ENCODE data around the gene CACNG4. TPM values are rescaled to one million over a fixed set of nuclear protein-coding genes. Genes with fewer than 3 reads are reported as not detected.

Gene CACNG4
- total and polyA plus RNA-seq, 8 donors = 0.09 to 4.2 (median 0.32) TPM

DNA sequence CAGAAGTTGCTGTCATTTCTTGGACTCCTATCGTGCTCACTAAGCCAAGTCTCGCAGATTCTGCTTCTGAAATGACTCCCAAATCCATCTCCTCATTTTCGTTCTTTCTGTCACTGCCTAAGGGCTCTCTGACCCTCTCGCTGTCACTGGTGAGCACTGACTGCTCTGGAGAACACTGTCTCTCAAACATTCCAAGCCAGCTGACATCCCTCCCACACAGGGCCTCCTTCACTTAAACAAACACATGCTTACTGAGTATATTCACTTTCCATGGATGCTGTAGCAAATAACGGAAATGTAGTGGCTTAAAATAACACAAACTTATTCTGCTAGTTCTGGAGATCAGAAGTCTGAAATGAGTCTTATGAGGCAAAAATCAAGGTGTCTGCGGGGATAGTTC is 98.6 kb downstream of the CACNG4 start:
- no peaks in the 10 kb centered on the region for H3K4me1 ChIP-seq
- DNase-seq (no peak), ATAC-seq (no peak), FAIRE-seq (no peak)
- no peak overlapping the region for H3K27ac ChIP-seq
- H3K4me3 ChIP-seq = no peak overlapping the region
- TF ChIP-seq, protein P1, sequence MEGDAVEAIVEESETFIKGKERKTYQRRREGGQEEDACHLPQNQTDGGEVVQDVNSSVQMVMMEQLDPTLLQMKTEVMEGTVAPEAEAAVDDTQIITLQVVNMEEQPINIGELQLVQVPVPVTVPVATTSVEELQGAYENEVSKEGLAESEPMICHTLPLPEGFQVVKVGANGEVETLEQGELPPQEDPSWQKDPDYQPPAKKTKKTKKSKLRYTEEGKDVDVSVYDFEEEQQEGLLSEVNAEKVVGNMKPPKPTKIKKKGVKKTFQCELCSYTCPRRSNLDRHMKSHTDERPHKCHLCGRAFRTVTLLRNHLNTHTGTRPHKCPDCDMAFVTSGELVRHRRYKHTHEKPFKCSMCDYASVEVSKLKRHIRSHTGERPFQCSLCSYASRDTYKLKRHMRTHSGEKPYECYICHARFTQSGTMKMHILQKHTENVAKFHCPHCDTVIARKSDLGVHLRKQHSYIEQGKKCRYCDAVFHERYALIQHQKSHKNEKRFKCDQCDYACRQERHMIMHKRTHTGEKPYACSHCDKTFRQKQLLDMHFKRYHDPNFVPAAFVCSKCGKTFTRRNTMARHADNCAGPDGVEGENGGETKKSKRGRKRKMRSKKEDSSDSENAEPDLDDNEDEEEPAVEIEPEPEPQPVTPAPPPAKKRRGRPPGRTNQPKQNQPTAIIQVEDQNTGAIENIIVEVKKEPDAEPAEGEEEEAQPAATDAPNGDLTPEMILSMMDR (IDR thresholded peaks at IDR 0.05) = no peak
- H3K9me3 ChIP-seq = no peaks in the 10 kb centered on the region
- intact Hi-C loops (cut with DNase I) = no loop called here
- WGBS, 2 donors = 86 to 87% methylated on average over 6 of the region's 6 CpGs
- H3K27me3 ChIP-seq = no peaks in the 10 kb centered on the region
- H3K36me3 ChIP-seq = no peaks in the 10 kb centered on the region

DNA sequence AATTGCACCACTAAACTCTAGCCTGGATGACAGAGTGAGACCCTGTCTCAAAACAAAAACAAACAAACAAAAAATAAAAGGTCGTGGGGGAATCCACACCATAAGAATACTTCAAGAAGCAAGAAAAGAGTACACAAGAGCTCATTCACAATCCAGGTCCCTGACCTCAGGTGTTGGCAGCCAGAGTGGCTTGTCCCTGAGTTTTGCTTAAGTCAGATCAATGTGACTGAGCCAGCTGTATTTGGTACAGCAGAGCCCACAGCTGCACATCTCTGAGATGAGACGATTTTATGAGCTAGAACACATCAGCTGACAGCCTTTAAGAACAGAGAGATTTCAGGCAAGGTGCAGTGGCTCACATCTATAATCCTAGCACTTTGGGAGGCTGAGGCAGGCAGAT is 102.2 kb downstream of the CACNG4 start:
- FAIRE-seq (no peak), DNase-seq (no peak), ATAC-seq (peak in 1 of 4 donors; percentile 31)
- Histone ChIP-seq H3K36me3 (no peaks in the 10 kb centered on the region), H3K4me3 (no peak overlapping the region), H3K27me3 (no peaks in the 10 kb centered on the region), H3K27ac (no peak overlapping the region), H3K4me1 (no peaks in the 10 kb centered on the region), H3K9me3 (no peaks in the 10 kb centered on the region)
- TF ChIP-seq, protein P1 (IDR thresholded peaks at IDR 0.05) = no peak
- 23 to 26% methylated on average over 2 of the region's 2 CpGs for WGBS, 2 donors
- intact Hi-C loops (cut with DNase I) = no loop called here

DNA sequence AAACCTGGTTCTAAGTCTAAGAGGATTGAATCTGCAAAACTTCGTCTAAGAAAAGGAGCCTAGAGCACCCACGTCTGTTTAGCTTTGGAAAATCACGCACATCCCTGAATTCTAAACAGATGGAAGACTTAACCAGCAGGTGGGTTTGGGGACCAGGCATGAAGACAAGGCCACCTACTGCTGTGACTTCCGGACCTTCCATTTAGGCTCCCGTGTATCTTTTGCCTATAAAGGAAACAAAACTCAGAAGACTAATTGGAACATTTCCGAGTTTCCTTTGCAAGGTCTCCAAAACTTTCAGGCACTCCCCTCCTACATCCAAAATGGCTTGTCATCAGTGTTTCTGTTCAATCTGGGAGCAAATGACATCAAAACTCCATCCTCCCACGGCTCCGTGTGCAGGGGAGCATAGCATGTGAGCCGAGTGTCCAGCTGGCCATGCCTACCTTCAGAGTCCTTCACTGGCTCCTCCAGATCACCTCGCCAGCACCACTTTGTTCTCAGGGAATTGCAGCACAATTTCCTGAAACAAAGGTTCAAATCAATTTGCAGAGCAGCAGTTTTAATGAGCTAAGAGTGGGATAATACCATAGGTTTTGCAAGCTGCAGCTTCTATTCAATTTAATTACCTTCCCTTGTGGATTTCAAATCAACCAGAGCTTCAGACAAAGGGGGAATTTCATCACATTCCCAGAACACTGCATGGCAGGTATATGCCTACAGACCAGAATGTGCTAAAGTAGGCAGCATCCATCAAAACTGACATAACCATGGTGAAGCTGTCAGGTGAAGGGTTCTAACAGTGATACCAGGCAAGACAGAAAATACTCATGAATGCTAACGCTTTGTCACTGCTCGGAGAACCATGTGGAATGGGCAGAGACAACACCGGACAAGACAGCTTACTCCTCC is 103.3 kb downstream of the CACNG4 start:
- no peaks in the 10 kb centered on the region for H3K36me3 ChIP-seq
- TF ChIP-seq, protein P1 (IDR thresholded peaks at IDR 0.05) = no peak
- ATAC-seq (no peak), FAIRE-seq (no peak), DNase-seq (no peak)
- no peak overlapping the region for H3K4me3 ChIP-seq
- intact Hi-C loops (cut with DNase I) = no loop called here
- no peaks in the 10 kb centered on the region for H3K4me1 ChIP-seq
- no peak overlapping the region for H3K27ac ChIP-seq
- no peaks in the 10 kb centered on the region for H3K9me3 ChIP-seq
- H3K27me3 ChIP-seq = no peaks in the 10 kb centered on the region
- 92 to 93% methylated on average over 13 of the region's 13 CpGs for WGBS, 2 donors

DNA sequence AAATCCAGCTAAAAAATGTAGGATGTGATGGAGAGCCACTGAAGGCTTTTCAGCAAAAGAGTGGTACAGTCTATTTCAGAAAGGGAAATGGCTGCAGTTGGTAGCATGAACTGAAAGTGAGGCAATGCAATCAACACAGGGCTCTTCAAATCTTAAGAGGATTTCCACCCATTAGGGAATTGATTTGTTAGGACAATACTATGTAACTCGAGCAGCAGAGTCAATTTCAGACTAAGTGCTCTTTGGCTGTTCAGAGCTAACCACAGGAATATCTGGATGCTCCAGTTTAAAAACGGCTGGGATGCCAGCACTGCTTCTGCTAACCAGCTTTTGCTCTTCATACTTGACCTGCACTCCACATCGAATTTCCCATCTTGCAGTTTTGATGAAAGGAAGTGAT is 104.5 kb downstream of the CACNG4 start:
- TF ChIP-seq, protein P1 (IDR thresholded peaks at IDR 0.05) = no peak
- H3K4me3 ChIP-seq = no peak overlapping the region
- WGBS, 2 donors = 64 to 72% methylated on average over 3 of the region's 3 CpGs

DNA sequence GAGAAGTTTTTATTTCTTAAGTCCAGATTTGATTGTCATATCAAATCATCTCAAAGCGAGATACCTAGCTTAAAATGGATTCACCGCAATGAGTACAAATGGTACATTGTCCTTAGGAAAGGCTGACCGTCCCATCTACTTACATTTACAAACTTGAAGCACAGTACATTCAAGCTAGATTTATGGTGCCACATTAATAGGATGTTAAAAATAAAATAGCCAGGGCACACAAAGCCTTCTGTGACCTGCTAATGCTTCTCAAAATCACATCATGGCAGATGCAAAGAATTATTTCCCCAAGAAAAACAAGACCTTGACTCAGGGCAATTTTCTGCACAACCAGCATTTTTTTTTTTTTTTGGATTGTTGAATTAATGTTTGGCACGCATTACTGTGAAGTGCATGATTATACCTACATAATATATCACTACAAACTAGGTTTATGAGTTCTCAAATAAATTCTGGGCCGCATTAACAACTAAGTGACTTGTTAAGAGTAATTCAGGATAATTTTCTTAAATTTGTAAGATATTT is 105.2 kb downstream of the CACNG4 start:
- Histone ChIP-seq H3K27me3 (no peaks in the 10 kb centered on the region), H3K9me3 (no peaks in the 10 kb centered on the region), H3K4me3 (no peak overlapping the region), H3K4me1 (peaks cover 0 to 10% (median 3%) of the 10 kb centered on the region in 3 donors), H3K36me3 (no peaks in the 10 kb centered on the region), H3K27ac (no peak overlapping the region)
- ATAC-seq = no peak
- DNase-seq = no peak
- WGBS, 2 donors = 94 to 95% methylated on average over 5 of the region's 5 CpGs
- TF ChIP-seq, protein P1 (IDR thresholded peaks at IDR 0.05) = no peak
- no peak for FAIRE-seq
- intact Hi-C loops (cut with DNase I) = no loop called here

More for the DNA sequence above, 104.5 kb downstream of the CACNG4 start:
- Histone ChIP-seq H3K27me3 (no peaks in the 10 kb centered on the region), H3K4me1 (peaks cover 0 to 3% (median 0%) of the 10 kb centered on the region in 3 donors), H3K27ac (no peak overlapping the region), H3K9me3 (no peaks in the 10 kb centered on the region), H3K36me3 (no peaks in the 10 kb centered on the region)
- DNase-seq = no peak
- no peak for ATAC-seq
- FAIRE-seq = no peak
- intact Hi-C loops (cut with DNase I) = no loop called here

Data from pancreas (tissue), 10 donors.